GM23338 (cell line): ENCODE results near the gene DDB1. TPM values are rescaled to one million over a fixed set of nuclear protein-coding genes. Genes with fewer than 3 reads are reported as not detected.

Experiments
- ATAC-seq: fragments of 200-7000 bp; cut with Tn5 transposase; 3 replicates; pipeline ENCODE4 v1.9.1; 2020
- DNase-seq: peaks from one replicate; pipeline ENCODE4 v3.0.0-alpha.2; 2015; ENCODE audit warnings: low spot score
- H2AFZ ChIP-seq: fragments of 200-600 bp; sonication (generic); 2 replicates; pipeline ENCODE4 v1.8.0; 2016; ENCODE audit warnings: antibody characterized with exemption, mild to moderate bottlenecking, moderate library complexity
- H3F3A ChIP-seq: fragments of 200-600 bp; sonication (generic); replicated peaks from 2 replicates; pipeline ENCODE4 v1.8.0; 2017; ENCODE audit warnings: antibody characterized with exemption, mixed run types, low read depth
- H3K27ac ChIP-seq: fragments of 200-600 bp; sonication (generic); 2 replicates; pipeline ENCODE4 v1.6.1; 2016; ENCODE audit warnings: low read depth
- H3K27me3 ChIP-seq: fragments of 200-600 bp; sonication (generic); 2 replicates; pipeline ENCODE4 v1.8.0; 2016; ENCODE audit warnings: mild to moderate bottlenecking, mixed run types, moderate library complexity; ENCODE audit not compliant: insufficient read depth
- H3K36me3 ChIP-seq: fragments of 200-600 bp; sonication (generic); 2 replicates; pipeline ENCODE4 v1.8.0; 2016; ENCODE audit warnings: mild to moderate bottlenecking; ENCODE audit not compliant: insufficient read depth
- H3K4me1 ChIP-seq: fragments of 200-600 bp; sonication (generic); 2 replicates; pipeline ENCODE4 v1.8.0; 2016; ENCODE audit warnings: mild to moderate bottlenecking, moderate library complexity; ENCODE audit not compliant: insufficient read depth
- H3K4me2 ChIP-seq: fragments of 200-600 bp; sonication (generic); 2 replicates; pipeline ENCODE4 v1.7.1; 2017; ENCODE audit warnings: mixed run types
- H3K4me3 ChIP-seq: fragments of 200-600 bp; sonication (generic); 2 replicates; pipeline ENCODE4 v1.6.1; 2016; ENCODE audit warnings: mixed run types
- H3K79me2 ChIP-seq: fragments of 200-600 bp; sonication (generic); replicated peaks from 2 replicates; pipeline ENCODE4 v1.8.0; 2017; ENCODE audit warnings: mild to moderate bottlenecking; ENCODE audit not compliant: insufficient read depth
- H3K9me2 ChIP-seq: fragments of 200-600 bp; sonication (generic); 2 replicates; pipeline ENCODE4 v1.8.0; 2017; ENCODE audit not compliant: insufficient read depth
- H4K20me1 ChIP-seq: fragments of 200-600 bp; sonication (generic); replicated peaks from 2 replicates; pipeline ENCODE4 v1.8.0; 2017; ENCODE audit warnings: mild to moderate bottlenecking; ENCODE audit not compliant: insufficient read depth
- H3K27ac Mint-ChIP-seq: 2 replicates; pipeline ENCODE4 v1.8.0; 2020; ENCODE audit warnings: inconsistent platforms, mild to moderate bottlenecking, moderate library complexity, mixed read lengths
- H3K27me3 Mint-ChIP-seq: 3 replicates; pipeline ENCODE4 v1.8.0; 2022; ENCODE audit warnings: low read depth, mild to moderate bottlenecking, moderate library complexity, mixed read lengths, inconsistent platforms; ENCODE audit not compliant: insufficient read depth, poor library complexity
- H3K36me3 Mint-ChIP-seq: 3 replicates; pipeline ENCODE4 v1.8.0; 2021; ENCODE audit warnings: low read depth, mild to moderate bottlenecking, inconsistent platforms, moderate library complexity, mixed read lengths
- H3K4me1 Mint-ChIP-seq: 3 replicates; pipeline ENCODE4 v1.8.0; 2020; ENCODE audit warnings: mild to moderate bottlenecking, inconsistent platforms, mixed read lengths
- H3K4me3 Mint-ChIP-seq: 3 replicates; pipeline ENCODE4 v1.8.0; 2021; ENCODE audit warnings: moderate library complexity, mild to moderate bottlenecking, inconsistent platforms, mixed read lengths
- H3K9me3 Mint-ChIP-seq: 3 replicates; pipeline ENCODE4 v1.8.0; 2020; ENCODE audit warnings: moderate library complexity, mild to moderate bottlenecking, inconsistent platforms, mixed read lengths
- EZH2 ChIP-seq: fragments of 200-600 bp; sonication (generic); IDR thresholded peaks from one replicate; pipeline ENCODE4 v1.8.0; 2017; ENCODE audit warnings: antibody characterized with exemption, mild to moderate bottlenecking, low read depth; ENCODE audit not compliant: unreplicated experiment
- EZH2phosphoT487 ChIP-seq: fragments of 200-600 bp; sonication (generic); IDR thresholded peaks from one replicate; pipeline ENCODE4 v1.8.1; 2018; ENCODE audit warnings: antibody characterized with exemption; ENCODE audit not compliant: unreplicated experiment
- POLR2AphosphoS5 ChIP-seq: IDR thresholded peaks from 2 replicates; pipeline ENCODE4 v1.6.1; 2016; ENCODE audit warnings: antibody characterized with exemption, low read depth
- STAT1 ChIP-seq: IDR thresholded peaks from one replicate; pipeline ENCODE4 v1.6.1; 2016; ENCODE audit warnings: antibody characterized with exemption; ENCODE audit not compliant: unreplicated experiment
- polyA plus RNA-seq: library from polyadenylated mRNA; unstranded; fragments of >200 nt; fragmentation: Nextera tagmentation; extraction: Ambion mirVana; gene quantifications from 2 replicates; pipeline ENCODE4 v1.2.1, GENCODE V29; 2016
- total RNA-seq: library from RNA; depleted of rRNA; stranded (reverse); fragments of >200 nt; shearing (Covaris generic); gene quantifications from 2 replicates; pipeline ENCODE4 v1.2.3, GENCODE V29; 2014
- TF ChIP-seq, protein P1 (sequence below): fragments of 250-450 bp; sonication (Bioruptor Pico); IDR thresholded peaks from 2 replicates; pipeline ENCODE4 v1.5.0; 2020; ENCODE audit warnings: mild to moderate bottlenecking, moderate library complexity
- TF ChIP-seq, protein P2 (sequence below), 2 experiments: fragments of 200-600 bp in 1 of 2; sonication (generic) in 1 of 2; conservative IDR thresholded peaks; 2 replicates each; pipeline versions ENCODE4 v1.5.1 to v1.6.1; 2016 to 2017; ENCODE audit warnings: antibody characterized with exemption in 2 of 2, low read depth in 2 of 2, mild to moderate bottlenecking in 2 of 2, moderate library complexity in 1 of 2

DDB1 gene
- total and polyA plus RNA-seq, 2 experiments from 2014 or later, result 102 to 282 TPM

DNA sequence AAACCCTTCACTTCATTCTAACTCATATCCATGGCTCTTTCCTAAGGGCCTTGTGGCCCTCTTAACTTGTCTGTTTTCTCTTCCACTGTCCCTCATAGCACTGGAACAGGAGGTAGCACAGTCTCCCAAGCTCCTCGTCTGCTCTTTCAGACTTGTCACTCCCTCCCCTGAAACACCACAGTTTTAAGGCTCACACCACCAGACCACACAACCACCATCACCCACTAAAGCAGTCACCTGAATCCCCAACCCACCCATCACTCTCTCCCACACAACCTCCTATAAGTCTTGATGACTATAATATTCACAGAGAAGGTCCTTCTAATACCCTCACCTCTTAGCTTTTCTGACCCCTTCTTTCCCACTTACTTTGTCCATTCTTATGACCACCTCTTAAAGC lies 26.7 kb downstream of the DDB1 start:
- Histone ChIP-seq H3K4me1 (no peaks in the 10 kb centered on the region), H3K79me2 (peaks cover 5% of the 10 kb centered on the region; the same call in 1 of the 2 replicates), H3F3A (0 out of 2 replicates have a peak, but pooled peaks cover 8% of the 10 kb centered on the region), H4K20me1 (peaks cover 33% of the 10 kb centered on the region; the same call in 1 of the 2 replicates), H2AFZ (no peak overlapping the region), H3K4me3 (no peak overlapping the region), H3K27me3 (no peaks in the 10 kb centered on the region), H3K4me2 (no peak overlapping the region), H3K36me3 (peaks cover 81% of the 10 kb centered on the region), H3K27ac (no peak overlapping the region), H3K9me2 (no peaks in the 10 kb centered on the region)
- ATAC-seq (no peak), DNase-seq (no peak)
- Mint-ChIP-seq H3K9me3 (no peaks in the 10 kb centered on the region), H3K4me1 (no peaks in the 10 kb centered on the region), H3K4me3 (no peak overlapping the region), H3K27me3 (no peaks in the 10 kb centered on the region), H3K27ac (no peak overlapping the region), H3K36me3 (peaks cover 39% of the 10 kb centered on the region)
- TF ChIP-seq EZH2 (no peak), STAT1 (no peak), EZH2phosphoT487 (no peak), POLR2AphosphoS5 (no peak)
- TF ChIP-seq, protein P1, sequence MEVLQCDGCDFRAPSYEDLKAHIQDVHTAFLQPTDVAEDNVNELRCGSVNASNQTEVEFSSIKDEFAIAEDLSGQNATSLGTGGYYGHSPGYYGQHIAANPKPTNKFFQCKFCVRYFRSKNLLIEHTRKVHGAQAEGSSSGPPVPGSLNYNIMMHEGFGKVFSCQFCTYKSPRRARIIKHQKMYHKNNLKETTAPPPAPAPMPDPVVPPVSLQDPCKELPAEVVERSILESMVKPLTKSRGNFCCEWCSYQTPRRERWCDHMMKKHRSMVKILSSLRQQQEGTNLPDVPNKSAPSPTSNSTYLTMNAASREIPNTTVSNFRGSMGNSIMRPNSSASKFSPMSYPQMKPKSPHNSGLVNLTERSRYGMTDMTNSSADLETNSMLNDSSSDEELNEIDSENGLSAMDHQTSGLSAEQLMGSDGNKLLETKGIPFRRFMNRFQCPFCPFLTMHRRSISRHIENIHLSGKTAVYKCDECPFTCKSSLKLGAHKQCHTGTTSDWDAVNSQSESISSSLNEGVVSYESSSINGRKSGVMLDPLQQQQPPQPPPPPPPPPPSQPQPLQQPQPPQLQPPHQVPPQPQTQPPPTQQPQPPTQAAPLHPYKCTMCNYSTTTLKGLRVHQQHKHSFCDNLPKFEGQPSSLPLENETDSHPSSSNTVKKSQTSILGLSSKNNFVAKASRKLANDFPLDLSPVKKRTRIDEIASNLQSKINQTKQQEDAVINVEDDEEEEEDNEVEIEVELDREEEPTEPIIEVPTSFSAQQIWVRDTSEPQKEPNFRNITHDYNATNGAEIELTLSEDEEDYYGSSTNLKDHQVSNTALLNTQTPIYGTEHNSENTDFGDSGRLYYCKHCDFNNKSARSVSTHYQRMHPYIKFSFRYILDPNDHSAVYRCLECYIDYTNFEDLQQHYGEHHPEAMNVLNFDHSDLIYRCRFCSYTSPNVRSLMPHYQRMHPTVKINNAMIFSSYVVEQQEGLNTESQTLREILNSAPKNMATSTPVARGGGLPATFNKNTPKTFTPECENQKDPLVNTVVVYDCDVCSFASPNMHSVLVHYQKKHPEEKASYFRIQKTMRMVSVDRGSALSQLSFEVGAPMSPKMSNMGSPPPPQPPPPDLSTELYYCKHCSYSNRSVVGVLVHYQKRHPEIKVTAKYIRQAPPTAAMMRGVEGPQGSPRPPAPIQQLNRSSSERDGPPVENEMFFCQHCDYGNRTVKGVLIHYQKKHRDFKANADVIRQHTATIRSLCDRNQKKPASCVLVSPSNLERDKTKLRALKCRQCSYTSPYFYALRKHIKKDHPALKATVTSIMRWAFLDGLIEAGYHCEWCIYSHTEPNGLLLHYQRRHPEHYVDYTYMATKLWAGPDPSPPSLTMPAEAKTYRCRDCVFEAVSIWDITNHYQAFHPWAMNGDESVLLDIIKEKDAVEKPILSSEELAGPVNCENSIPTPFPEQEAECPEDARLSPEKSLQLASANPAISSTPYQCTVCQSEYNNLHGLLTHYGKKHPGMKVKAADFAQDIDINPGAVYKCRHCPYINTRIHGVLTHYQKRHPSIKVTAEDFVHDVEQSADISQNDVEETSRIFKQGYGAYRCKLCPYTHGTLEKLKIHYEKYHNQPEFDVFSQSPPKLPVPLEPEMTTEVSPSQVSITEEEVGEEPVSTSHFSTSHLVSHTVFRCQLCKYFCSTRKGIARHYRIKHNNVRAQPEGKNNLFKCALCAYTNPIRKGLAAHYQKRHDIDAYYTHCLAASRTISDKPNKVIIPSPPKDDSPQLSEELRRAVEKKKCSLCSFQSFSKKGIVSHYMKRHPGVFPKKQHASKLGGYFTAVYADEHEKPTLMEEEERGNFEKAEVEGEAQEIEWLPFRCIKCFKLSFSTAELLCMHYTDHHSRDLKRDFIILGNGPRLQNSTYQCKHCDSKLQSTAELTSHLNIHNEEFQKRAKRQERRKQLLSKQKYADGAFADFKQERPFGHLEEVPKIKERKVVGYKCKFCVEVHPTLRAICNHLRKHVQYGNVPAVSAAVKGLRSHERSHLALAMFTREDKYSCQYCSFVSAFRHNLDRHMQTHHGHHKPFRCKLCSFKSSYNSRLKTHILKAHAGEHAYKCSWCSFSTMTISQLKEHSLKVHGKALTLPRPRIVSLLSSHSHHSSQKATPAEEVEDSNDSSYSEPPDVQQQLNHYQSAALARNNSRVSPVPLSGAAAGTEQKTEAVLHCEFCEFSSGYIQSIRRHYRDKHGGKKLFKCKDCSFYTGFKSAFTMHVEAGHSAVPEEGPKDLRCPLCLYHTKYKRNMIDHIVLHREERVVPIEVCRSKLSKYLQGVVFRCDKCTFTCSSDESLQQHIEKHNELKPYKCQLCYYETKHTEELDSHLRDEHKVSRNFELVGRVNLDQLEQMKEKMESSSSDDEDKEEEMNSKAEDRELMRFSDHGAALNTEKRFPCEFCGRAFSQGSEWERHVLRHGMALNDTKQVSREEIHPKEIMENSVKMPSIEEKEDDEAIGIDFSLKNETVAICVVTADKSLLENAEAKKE, result no peak
- TF ChIP-seq, protein P2, sequence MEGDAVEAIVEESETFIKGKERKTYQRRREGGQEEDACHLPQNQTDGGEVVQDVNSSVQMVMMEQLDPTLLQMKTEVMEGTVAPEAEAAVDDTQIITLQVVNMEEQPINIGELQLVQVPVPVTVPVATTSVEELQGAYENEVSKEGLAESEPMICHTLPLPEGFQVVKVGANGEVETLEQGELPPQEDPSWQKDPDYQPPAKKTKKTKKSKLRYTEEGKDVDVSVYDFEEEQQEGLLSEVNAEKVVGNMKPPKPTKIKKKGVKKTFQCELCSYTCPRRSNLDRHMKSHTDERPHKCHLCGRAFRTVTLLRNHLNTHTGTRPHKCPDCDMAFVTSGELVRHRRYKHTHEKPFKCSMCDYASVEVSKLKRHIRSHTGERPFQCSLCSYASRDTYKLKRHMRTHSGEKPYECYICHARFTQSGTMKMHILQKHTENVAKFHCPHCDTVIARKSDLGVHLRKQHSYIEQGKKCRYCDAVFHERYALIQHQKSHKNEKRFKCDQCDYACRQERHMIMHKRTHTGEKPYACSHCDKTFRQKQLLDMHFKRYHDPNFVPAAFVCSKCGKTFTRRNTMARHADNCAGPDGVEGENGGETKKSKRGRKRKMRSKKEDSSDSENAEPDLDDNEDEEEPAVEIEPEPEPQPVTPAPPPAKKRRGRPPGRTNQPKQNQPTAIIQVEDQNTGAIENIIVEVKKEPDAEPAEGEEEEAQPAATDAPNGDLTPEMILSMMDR (conservative IDR thresholded peaks at IDR 0.05; ENCODE audit: low read depth in 2 of 2), result no peak
